Measurements from ENCODE around the gene SPTBN4.

- TF ChIP-seq SPI1 (IDR thresholded peaks at IDR 0.05; ENCODE audit: borderline replicate concordance, low read depth) (no peak), CTCF (IDR thresholded peaks at IDR 0.05; ENCODE audit: insufficient read depth, low read length) (no peak), POLR2AphosphoS5 (IDR thresholded peaks at IDR 0.05; ENCODE audit: low read depth) (no peak), REST (IDR thresholded peaks at IDR 0.05; ENCODE audit: insufficient replicate concordance, low read depth) (no peak), GABPA (IDR thresholded peaks at IDR 0.05; ENCODE audit: low read depth) (no peak)
Observed at GRCh38 chr19:40616178-40616577, 149.4 kb downstream of the SPTBN4 start.
